T-cell (primary cell): ENCODE data around the gene CLEC16A. TPM values are rescaled to one million over a fixed set of nuclear protein-coding genes. Genes with fewer than 3 reads are reported as not detected.

ENCODE experiments used
- ATAC-seq, 4 experiments: fragments of 200-7000 bp in 3 of 4; fragments of 150-1000 bp in 1 of 4; cut with Tn5 transposase; replicated peaks in 1 of 4; 1 replicate in 3 of 4; 2 replicates in 1 of 4; pipeline ENCODE4 v1.10.0; 2021; ENCODE audit warnings: moderate library complexity in 3 of 4, mild to moderate bottlenecking in 2 of 4, moderate number of reproducible peaks in 1 of 4
- CTCF ChIA-PET, 2 donors: fragments of 300-600 bp; sonication (Branson Sonifier 250); formaldehyde crosslinking; loops; one replicate each; lab custom pipeline; 2022; ENCODE audit warnings: antibody characterized with exemption in 2 of 2; lab: Charles Lee
- POLR2A ChIA-PET, 2 donors: fragments of 300-600 bp; sonication (Branson Sonifier 250); formaldehyde crosslinking; loops; one replicate each; lab custom pipeline; 2022; ENCODE audit warnings: antibody characterized with exemption in 2 of 2; lab: Charles Lee
- DNase-seq, 35 experiments: peaks; one replicate each; pipeline versions ENCODE4 v3.0.0 to v3.0.0-alpha.2; 2013 to 2023
- H3K27ac ChIP-seq: one replicate; pipeline ENCODE4 v1.5.1; 2013; ENCODE audit warnings: low read length
- H3K27me3 ChIP-seq, 2 experiments: replicated peaks in 1 of 2; 1 replicate in 1 of 2; 2 replicates in 1 of 2; pipeline versions ENCODE4 v1.6.1 to v1.7.0; 2013; ENCODE audit warnings: low read length in 1 of 2, mixed read lengths in 1 of 2; ENCODE audit not compliant: control insufficient read depth in 2 of 2, insufficient read depth in 2 of 2; ENCODE audit errors: extremely low read depth in 1 of 2
- H3K36me3 ChIP-seq, 2 donors: 1 replicate in 1 of 2; 2 replicates in 1 of 2; pipeline versions ENCODE4 v1.6.1 to v1.7.0; 2013; ENCODE audit warnings: low read length in 1 of 2; ENCODE audit not compliant: control insufficient read depth in 2 of 2, insufficient read depth in 1 of 2; ENCODE audit errors: extremely low read depth in 1 of 2
- H3K4me1 ChIP-seq, 2 experiments: 1 replicate in 1 of 2; 2 replicates in 1 of 2; pipeline versions ENCODE4 v1.6.1 to v1.7.0; 2013; ENCODE audit warnings: low read length in 2 of 2, mixed read lengths in 1 of 2; ENCODE audit not compliant: insufficient read depth in 2 of 2, control insufficient read depth in 1 of 2; ENCODE audit errors: extremely low read depth in 1 of 2
- H3K4me3 ChIP-seq, 2 donors: 1 replicate in 1 of 2; 2 replicates in 1 of 2; pipeline versions ENCODE4 v1.5.1 to v1.7.0; 2013; ENCODE audit warnings: mild to moderate bottlenecking in 2 of 2, low read length in 1 of 2, moderate library complexity in 1 of 2; ENCODE audit not compliant: control insufficient read depth in 1 of 2; ENCODE audit errors: extremely low read depth in 1 of 2
- H3K9me3 ChIP-seq: 2 replicates; pipeline ENCODE4 v1.7.0; 2013
- H3K27ac Mint-ChIP-seq, 2 donors: one replicate each; pipeline ENCODE4 v1.8.0; 2020 to 2021; ENCODE audit warnings: mild to moderate bottlenecking in 2 of 2, mixed read lengths in 2 of 2
- H3K27me3 Mint-ChIP-seq, 2 donors: one replicate each; pipeline ENCODE4 v1.8.0; 2021 to 2022; ENCODE audit warnings: mixed read lengths in 2 of 2
- H3K36me3 Mint-ChIP-seq: one replicate; pipeline ENCODE4 v1.8.0; 2021; ENCODE audit warnings: mixed read lengths
- H3K4me1 Mint-ChIP-seq, 3 donors: one replicate each; pipeline ENCODE4 v1.8.0; 2020 to 2022; ENCODE audit warnings: mixed read lengths in 3 of 3, mild to moderate bottlenecking in 1 of 3
- H3K4me3 Mint-ChIP-seq, 3 donors: one replicate each; pipeline ENCODE4 v1.8.0; 2020 to 2022; ENCODE audit warnings: mild to moderate bottlenecking in 3 of 3, mixed read lengths in 3 of 3, moderate library complexity in 3 of 3
- H3K9me3 Mint-ChIP-seq, 3 donors: one replicate each; pipeline ENCODE4 v1.8.0; 2020 to 2022; ENCODE audit warnings: mixed read lengths in 3 of 3
- WGBS: methylation state at CpG from one replicate; pipeline ENCODE4 v1.1.5; 2013; ENCODE audit warnings: missing lambda C conversion rate; ENCODE audit not compliant: insufficient coverage; 5-methylcytosine and 5-hydroxymethylcytosine counted together
- total RNA-seq, 35 experiments: library from RNA in 6 of 35; stranded (reverse) in 6 of 35; fragments of 120-200 nt in 1 of 35; gene quantifications; one replicate each; pipeline versions ENCODE4 v1.2.1 to v1.2.4 and lab custom pipeline; 2013 to 2026

Gene CLEC16A
- total RNA-seq, 5 donors from 2014 or later (not counting 1 experiment from before 2014, with no cell fraction given), result 27.4 to 34.6 (median 28.7) TPM

- ChIA-PET POLR2A (interaction anchor here (0.5 to 0.6 kb wide), 4 partner anchors 78 to 435 kb away, joined by 3 to 4 read pairs (median 4); no protein-coding TSS in a partner anchor), CTCF (interaction anchor here (0.6 to 1.0 kb wide), 3 partner anchors 9 to 690 kb away, joined by 3 to 4 read pairs (median 3); no protein-coding TSS in a partner anchor)
- Histone ChIP-seq H3K27ac (no peak overlapping the region), H3K4me3 (no peak overlapping the region), H3K27me3 (no peaks in the 10 kb centered on the region), H3K9me3 (no peaks in the 10 kb centered on the region), H3K4me1 (peaks cover 5 to 14% of the 10 kb centered on the region in 2 experiments), H3K36me3 (peaks cover 2 to 26% of the 10 kb centered on the region in 2 donors)
- Mint-ChIP-seq H3K4me1 (peaks cover 34 to 55% (median 42%) of the 10 kb centered on the region in 3 donors), H3K9me3 (no peaks in the 10 kb centered on the region), H3K4me3 (peak overlapping the region in 1 of 3 donors; percentile 42), H3K27ac (peak overlapping the region; percentile 62 to 84), H3K36me3 (peaks cover 28% of the 10 kb centered on the region), H3K27me3 (no peaks in the 10 kb centered on the region)
- ATAC-seq, result peak; percentile 44 to 61 (median 54)
- DNase-seq, result no peak
- no CpG with 5 or more reads among the region's 6 CpGs for WGBS
Observed at GRCh38 chr16:10957771-10958482, 13.6 kb downstream of the CLEC16A start.

- H3K36me3 Mint-ChIP-seq, result peaks cover 35% of the 10 kb centered on the region
- CTCF ChIA-PET, result interaction anchor here (0.5 to 0.6 kb wide), 2 partner anchors 779 to 912 kb away, joined by 3 to 6 read pairs; no protein-coding TSS in a partner anchor
Observed at GRCh38 chr16:10959161-10959560, 14.8 kb downstream of the CLEC16A start.

GRCh38 chr16:10961231-10961630 lies 16.9 kb downstream of the CLEC16A start:
- Mint-ChIP-seq H3K36me3 (peaks cover 38% of the 10 kb centered on the region), H3K4me1 (peaks cover 38 to 60% (median 47%) of the 10 kb centered on the region in 3 donors), H3K27me3 (no peaks in the 10 kb centered on the region), H3K4me3 (no peak overlapping the region), H3K27ac (no peak overlapping the region), H3K9me3 (no peaks in the 10 kb centered on the region)
- Histone ChIP-seq H3K27ac (no peak overlapping the region), H3K4me3 (no peak overlapping the region), H3K36me3 (peaks cover 7 to 38% of the 10 kb centered on the region in 2 donors), H3K9me3 (no peaks in the 10 kb centered on the region), H3K27me3 (no peaks in the 10 kb centered on the region), H3K4me1 (peaks cover 0 to 23% of the 10 kb centered on the region in 2 experiments)
- POLR2A ChIA-PET, result no interaction called here
- no peak for ATAC-seq
- 84% methylated on average over 4 of the region's 7 CpGs for WGBS
- CTCF ChIA-PET, result interaction anchor here (0.6 to 2.5 kb wide), 3 partner anchors 10 to 160 kb away, joined by 3 to 7 read pairs (median 4); no protein-coding TSS in a partner anchor
- DNase-seq, result no peak

More at GRCh38 chr16:10959161-10959560, 14.8 kb downstream of the CLEC16A start:
- Histone ChIP-seq H3K4me1 (peaks cover 5 to 13% of the 10 kb centered on the region in 2 experiments), H3K4me3 (no peak overlapping the region), H3K36me3 (peaks cover 7 to 35% of the 10 kb centered on the region in 2 donors), H3K27ac (no peak overlapping the region), H3K9me3 (no peaks in the 10 kb centered on the region), H3K27me3 (no peaks in the 10 kb centered on the region)
- DNase-seq, result no peak
- Mint-ChIP-seq H3K27ac (no peak overlapping the region), H3K4me1 (peaks cover 31 to 58% (median 43%) of the 10 kb centered on the region in 3 donors), H3K27me3 (no peaks in the 10 kb centered on the region), H3K4me3 (no peak overlapping the region), H3K9me3 (no peaks in the 10 kb centered on the region)
- POLR2A ChIA-PET, result no interaction called here
- ATAC-seq, result no peak
- WGBS, result 100% methylated on average over 1 of the region's 5 CpGs

- H3K36me3 Mint-ChIP-seq, result peaks cover 43% of the 10 kb centered on the region
- H3K27ac Mint-ChIP-seq, result peak overlapping the region; percentile 80 to 82
- WGBS, result 25% methylated on average over 15 of the region's 20 CpGs
- Histone ChIP-seq H3K27me3 (no peaks in the 10 kb centered on the region), H3K4me1 (peaks cover 0 to 23% of the 10 kb centered on the region in 2 experiments), H3K27ac (no peak overlapping the region), H3K4me3 (peak overlapping the region in 1 of 2 donors; percentile 16), H3K36me3 (peaks cover 5 to 35% of the 10 kb centered on the region in 2 donors), H3K9me3 (no peaks in the 10 kb centered on the region)
- no peaks in the 10 kb centered on the region for H3K27me3 Mint-ChIP-seq
- H3K4me1 Mint-ChIP-seq, result peaks cover 24 to 41% (median 35%) of the 10 kb centered on the region in 3 donors
- peak; percentile 67 to 71 (median 70) for ATAC-seq
- H3K4me3 Mint-ChIP-seq, result peak overlapping the region; percentile 36 to 57 (median 55)
- peak; percentile 47 to 90 (median 71) for DNase-seq
- POLR2A ChIA-PET, result interaction anchor here in 1 of 2 donors (1.4 kb wide), 1 partner anchor 15 kb away, joined by 3 read pairs; no protein-coding TSS in a partner anchor
- no peaks in the 10 kb centered on the region for H3K9me3 Mint-ChIP-seq
- CTCF ChIA-PET, result interaction anchor here (0.5 to 2.1 kb wide), 22 partner anchors 13 to 1103 kb away, joined by 3 to 7 read pairs (median 3); partner anchors contain the start of genes DEXI (in 1 of the 2) and SOCS1 (in 1 of the 2)
Observed at GRCh38 chr16:10964039-10964890, 19.9 kb downstream of the CLEC16A start.

- H3K4me3 ChIP-seq, result no peak overlapping the region
- H3K36me3 ChIP-seq, result peaks cover 8 to 37% of the 10 kb centered on the region in 2 donors
- H3K27me3 Mint-ChIP-seq, result no peaks in the 10 kb centered on the region
- DNase-seq, result peak in 31 of 35 experiments; percentile 27 to 75 (median 45)
- peaks cover 24 to 41% (median 35%) of the 10 kb centered on the region in 3 donors for H3K4me1 Mint-ChIP-seq
- no peaks in the 10 kb centered on the region for H3K9me3 Mint-ChIP-seq
- CTCF ChIA-PET, result interaction anchor here (0.6 to 2.1 kb wide), 10 partner anchors 23 to 1817 kb away, joined by 3 to 7 read pairs (median 4); partner anchors contain the start of genes DEXI (in 1 of the 2) and SOCS1 (in 1 of the 2)
- no peaks in the 10 kb centered on the region for H3K9me3 ChIP-seq
- POLR2A ChIA-PET, result no interaction called here
- H3K27ac Mint-ChIP-seq, result peak overlapping the region; percentile 30 to 70
- no peaks in the 10 kb centered on the region for H3K27me3 ChIP-seq
- peaks cover 0 to 23% of the 10 kb centered on the region in 2 experiments for H3K4me1 ChIP-seq
- ATAC-seq, result peak; percentile 90 to 96 (median 93)
- no peak overlapping the region for H3K27ac ChIP-seq
- peaks cover 43% of the 10 kb centered on the region for H3K36me3 Mint-ChIP-seq
- peak overlapping the region in 2 of 3 donors; percentile 4 to 11 for H3K4me3 Mint-ChIP-seq
- 36% methylated on average over 5 of the region's 8 CpGs for WGBS
Observed at GRCh38 chr16:10964891-10965326, 20.5 kb downstream of the CLEC16A start.
